HepG2 (cell line): ENCODE measurements around the gene PTPRD. TPM values are rescaled to one million over a fixed set of nuclear protein-coding genes. Genes with fewer than 3 reads are reported as not detected.

Experiments used
- ATAC-seq: fragments of 200-7000 bp; cut with Tn5 transposase; 3 replicates; pipeline ENCODE4 v1.9.1; 2020; ENCODE audit warnings: mild to moderate bottlenecking, moderate library complexity
- BruUV-seq: library from RNA; stranded (reverse); fragments of 400-500 nt; replicated peaks from 2 replicates; lab custom pipeline; 2021; lab: Mats Ljungman, UMichigan
- CTCF ChIA-PET: fragments of 300-600 bp; formaldehyde crosslinking; extraction: SDS; loops from one replicate; lab custom pipeline; 2021; ENCODE audit warnings: low total read pairs, inconsistent platforms, low intra/inter-chr PET ratio; lab: Yijun Ruan, JAX
- POLR2A ChIA-PET: fragments of 350-600 bp; sonication (Branson Sonifier 250); formaldehyde crosslinking; loops from one replicate; lab custom pipeline; 2020; ENCODE audit warnings: antibody characterized with exemption, inconsistent platforms; lab: Yijun Ruan, JAX
- DNase-seq: peaks from one replicate; pipeline ENCODE4 v3.0.0-alpha.2; 2015; ENCODE audit warnings: low spot score
- FAIRE-seq: peaks from 3 replicates; lab custom pipeline; 2011; peaks lifted over from hg19 to GRCh38; lab: Jason Lieb, UNC
- H2AFZ ChIP-seq: one replicate; pipeline ENCODE4 v1.6.1; 2011; ENCODE audit warnings: low read length, inconsistent platforms
- H3K27ac ChIP-seq: fragments of 300-600 bp; 3 replicates; pipeline ENCODE4 v1.8.0; 2011; ENCODE audit warnings: mixed run types, mild to moderate bottlenecking, mixed read lengths, low read length, inconsistent platforms; ENCODE audit not compliant: insufficient read depth; ENCODE audit errors: extremely low read length
- H3K27me3 ChIP-seq, 2 experiments: fragments of 200-600 bp in 1 of 2; 2 replicates in 1 of 2; 3 replicates in 1 of 2; pipeline versions ENCODE4 v1.6.0 to v1.8.0; 2011; ENCODE audit warnings: low read length in 2 of 2, mild to moderate bottlenecking in 2 of 2, moderate library complexity in 2 of 2, inconsistent platforms in 1 of 2; ENCODE audit not compliant: insufficient read depth in 2 of 2, control insufficient read depth in 1 of 2
- H3K36me3 ChIP-seq, 2 experiments: fragments of 200-600 bp in 1 of 2; replicated peaks in 1 of 2; 2 replicates in 1 of 2; 3 replicates in 1 of 2; pipeline versions ENCODE4 v1.5.1 to v1.8.0; 2011; ENCODE audit warnings: low read length in 2 of 2, inconsistent platforms in 1 of 2; ENCODE audit not compliant: insufficient read depth in 2 of 2, control insufficient read depth in 1 of 2
- H3K4me1 ChIP-seq: 2 replicates; pipeline ENCODE4 v1.5.1; 2012; ENCODE audit warnings: low read length, inconsistent platforms; ENCODE audit not compliant: insufficient read depth
- H3K4me2 ChIP-seq: 2 replicates; pipeline ENCODE4 v1.6.0; 2011; ENCODE audit warnings: low read depth, low read length, inconsistent platforms
- H3K4me3 ChIP-seq, 3 experiments: fragments of 200-600 bp in 1 of 3; sonication (generic), shearing (Covaris generic) in 1 of 3; replicated peaks in 1 of 3; 2 replicates each; pipeline ENCODE4 v1.5.1; 2011 to 2016; ENCODE audit warnings: low read length in 3 of 3, inconsistent platforms in 2 of 3, low read depth in 2 of 3, mild to moderate bottlenecking in 2 of 3, control low read depth in 1 of 3, mixed read lengths in 1 of 3; ENCODE audit not compliant: insufficient read depth in 1 of 3
- H3K79me2 ChIP-seq: one replicate; pipeline ENCODE4 v1.6.1; 2011; ENCODE audit warnings: low read length, inconsistent platforms; ENCODE audit not compliant: insufficient read depth
- H3K9ac ChIP-seq: 2 replicates; pipeline ENCODE4 v1.6.0; 2011; ENCODE audit warnings: mild to moderate bottlenecking, low read depth, low read length, inconsistent platforms; ENCODE audit not compliant: insufficient read depth
- H3K9me3 ChIP-seq: 2 replicates; pipeline ENCODE4 v1.5.1; 2012; ENCODE audit warnings: mild to moderate bottlenecking, low read length
- H4K20me1 ChIP-seq: 2 replicates; pipeline ENCODE4 v1.6.0; 2011; ENCODE audit warnings: inconsistent platforms, mild to moderate bottlenecking, low read length, moderate library complexity; ENCODE audit not compliant: insufficient read depth
- ARID2 ChIP-seq: sonication (generic); formaldehyde crosslinking; IDR thresholded peaks from 2 replicates; pipeline ENCODE4 v1.8.1; 2022; ENCODE audit warnings: mild to moderate bottlenecking, missing genetic modification reagents, borderline replicate concordance
- CSRNP2 ChIP-seq: sonication (generic); formaldehyde crosslinking; conservative IDR thresholded peaks from 2 replicates; pipeline ENCODE4 v1.8.0; 2022; ENCODE audit warnings: low read depth, missing genetic modification reagents
- DMAP1 ChIP-seq: IDR thresholded peaks from 2 replicates; pipeline ENCODE4 v1.6.1; 2016
- GATAD1 ChIP-seq: IDR thresholded peaks from 2 replicates; pipeline ENCODE4 v1.6.1; 2016; ENCODE audit warnings: missing genetic modification reagents, missing compliant biosample characterization
- GLI4 ChIP-seq: sonication (generic); formaldehyde crosslinking; IDR thresholded peaks from 2 replicates; pipeline ENCODE4 v1.5.1; 2020; ENCODE audit warnings: missing genetic modification reagents, mild to moderate bottlenecking, moderate library complexity, borderline replicate concordance
- KLF15 ChIP-seq: sonication (generic); formaldehyde crosslinking; IDR thresholded peaks from 2 replicates; pipeline ENCODE4 v1.8.1; 2023; ENCODE audit warnings: borderline replicate concordance, mild to moderate bottlenecking, inconsistent platforms, missing genetic modification reagents, mixed read lengths
- MAX ChIP-seq: IDR thresholded peaks from 2 replicates; pipeline ENCODE4 v1.6.1; 2012; ENCODE audit warnings: inconsistent platforms
- PHF8 ChIP-seq: sonication (generic); formaldehyde crosslinking; IDR thresholded peaks from 2 replicates; pipeline ENCODE4 v1.5.0; 2020; ENCODE audit warnings: missing genetic modification reagents
- POLR2G ChIP-seq: fragments of 200-400 bp; formaldehyde crosslinking; IDR thresholded peaks from 2 replicates; pipeline ENCODE4 v1.6.1; 2018; ENCODE audit warnings: mild to moderate bottlenecking, low read depth, low read length, moderate library complexity
- TBL1XR1 ChIP-seq: fragments of 150-350 bp; IDR thresholded peaks from 2 replicates; pipeline ENCODE4 v1.6.1; 2014; ENCODE audit warnings: borderline replicate concordance, low read length; ENCODE audit not compliant: partially characterized antibody
- TEAD2 ChIP-seq: sonication (generic); formaldehyde crosslinking; IDR thresholded peaks from 2 replicates; pipeline ENCODE4 v1.9.0; 2021; ENCODE audit warnings: missing genetic modification reagents
- THAP11 ChIP-seq: IDR thresholded peaks from 2 replicates; pipeline ENCODE4 v1.6.1; 2016; ENCODE audit warnings: missing biosample characterization, missing genetic modification reagents
- YEATS4 ChIP-seq: sonication (generic); formaldehyde crosslinking; IDR thresholded peaks from 2 replicates; pipeline ENCODE4 v1.4.0; 2020; ENCODE audit warnings: missing genetic modification reagents, borderline replicate concordance
- ZBTB7A ChIP-seq: sonication (generic); formaldehyde crosslinking; IDR thresholded peaks from 2 replicates; pipeline ENCODE4 v1.8.0; 2022; ENCODE audit warnings: mild to moderate bottlenecking, missing genetic modification reagents
- ZC3H4 ChIP-seq: sonication (generic); formaldehyde crosslinking; IDR thresholded peaks from 2 replicates; pipeline ENCODE4 v1.4.0; 2020; ENCODE audit warnings: missing genetic modification reagents, borderline replicate concordance
- ZNF296 ChIP-seq: sonication (generic); formaldehyde crosslinking; conservative IDR thresholded peaks from 2 replicates; pipeline ENCODE4 v1.5.0; 2020; ENCODE audit warnings: mild to moderate bottlenecking, missing genetic modification reagents
- ZNF331 ChIP-seq: sonication (generic); formaldehyde crosslinking; IDR thresholded peaks from 2 replicates; pipeline ENCODE4 v1.4.0; 2020; ENCODE audit warnings: missing genetic modification reagents
- ZNF550 ChIP-seq: sonication (generic); formaldehyde crosslinking; IDR thresholded peaks from 2 replicates; pipeline ENCODE4 v1.4.0; 2020; ENCODE audit warnings: mild to moderate bottlenecking, missing genetic modification reagents, borderline replicate concordance
- WGBS: methylation state at CpG from one replicate; pipeline ENCODE4 v1.1.6; 2017; ENCODE audit warnings: low lambda C conversion rate; 5-methylcytosine and 5-hydroxymethylcytosine counted together
- in situ Hi-C: cut with HindIII; loops from 2 replicates; pipeline ENCODE4 v1.10.0; 2017; ENCODE audit warnings: low pct_unique_long_range_greater_than_20kb; ENCODE audit not compliant: extremely low pct_ligation_motif_present
- intact Hi-C: fragments of 100-400 bp; cut with micrococcal nuclease; formaldehyde crosslinking; loops from one replicate; pipeline ENCODE4 v1.10.0; 2022; ENCODE audit not compliant: unreplicated experiment
- polyA plus RNA-seq, 8 experiments: library from polyadenylated mRNA; depleted of rRNA in 3 of 8; stranded (reverse) in 7 of 8; unstranded in 1 of 8; fragments of >200 nt; fragmentation: Illumina TruSeq in 4 of 8; extraction: Trizol in 4 of 8; gene quantifications; 2 replicates each; pipeline versions ENCODE4 v1.2.1 to v1.2.3, GENCODE V29; 2011 to 2016; ENCODE audit warnings: low read depth in 4 of 8, missing spikeins in 1 of 8, mixed read lengths in 1 of 8; ENCODE audit not compliant: insufficient read depth in 1 of 8
- total RNA-seq, 5 experiments: library from RNA; depleted of rRNA; stranded (reverse); fragments of >200 nt; fragmentation: Illumina TruSeq; extraction: Trizol; gene quantifications; 2 replicates each; pipeline ENCODE4 v1.2.3, GENCODE V29; 2016; ENCODE audit warnings: low read depth in 1 of 5

The PTPRD gene
- total and polyA plus RNA-seq, 2 of the 13 experiments (the other 11 are each of a cell fraction or from before 2014, with no cell fraction given): 0.05 TPM; not detected in 1

GRCh38 chr9:8419596-8420275 is 2193.1 kb downstream of the PTPRD start (continued):
- TF ChIP-seq ZNF550 (CRISPR knock-in tag) (no peak), TEAD2 (CRISPR knock-in tag) (no peak)

- ATAC-seq (no peak), DNase-seq (no peak), FAIRE-seq (no peak)
- H3K4me3 ChIP-seq: no peak overlapping the region
- no peaks in the 10 kb centered on the region for H4K20me1 ChIP-seq
- H3K27ac ChIP-seq: no peak overlapping the region
- in situ Hi-C loops: no loop called here
- H3K36me3 ChIP-seq: no peaks in the 10 kb centered on the region
- CTCF ChIA-PET: no interaction called here
- BruUV-seq: no TSS peak
- 3% methylated on average over 1 of the region's 1 CpG for WGBS
- H2AFZ ChIP-seq: no peak overlapping the region
- H3K4me2 ChIP-seq: no peak overlapping the region
- no peaks in the 10 kb centered on the region for H3K27me3 ChIP-seq
- no peaks in the 10 kb centered on the region for H3K4me1 ChIP-seq
- H3K79me2 ChIP-seq: no peaks in the 10 kb centered on the region
- peaks cover 46% of the 10 kb centered on the region for H3K9me3 ChIP-seq
- intact Hi-C loops: no loop called here
- H3K9ac ChIP-seq: no peak overlapping the region
- POLR2A ChIA-PET: no interaction called here
- TF ChIP-seq CSRNP2 (CRISPR knock-in tag): no peak
- no peak for TF ChIP-seq DMAP1 (CRISPR knock-in tag)
- no peak for TF ChIP-seq ZNF296 (CRISPR knock-in tag)
- TF ChIP-seq ZNF331 (CRISPR knock-in tag): no peak
- TF ChIP-seq PHF8: no peak
- TF ChIP-seq ZC3H4: no peak
- TF ChIP-seq YEATS4 (CRISPR knock-in tag): no peak
- TF ChIP-seq GATAD1 (CRISPR knock-in tag): no peak
- no peak for TF ChIP-seq POLR2G
- TF ChIP-seq GLI4 (CRISPR knock-in tag): no peak
- TF ChIP-seq ARID2: no peak
- TF ChIP-seq TBL1XR1: no peak
- no peak for TF ChIP-seq KLF15
- TF ChIP-seq THAP11 (CRISPR knock-in tag): no peak
- TF ChIP-seq MAX: no peak
- TF ChIP-seq ZBTB7A: no peak
Measured at GRCh38 chr9:8417341-8417740, 2195.5 kb downstream of the PTPRD start.
